Tibial nerve (tissue), 4 donors: ENCODE measurements around the gene CHL1. TPM values are rescaled to one million over a fixed set of nuclear protein-coding genes. Genes with fewer than 3 reads are reported as not detected.

ENCODE experiments used
- DNase-seq, 2 donors: peaks; one replicate each; pipeline ENCODE4 v3.0.0-alpha.2; 2019; ENCODE audit warnings: low spot score in 2 of 2
- H3K27ac ChIP-seq, 4 donors: fragments of 200-600 bp; sonication (generic) in 3 of 4; one replicate each; pipeline ENCODE4 v1.5.1; 2017 to 2019; ENCODE audit warnings: mild to moderate bottlenecking in 1 of 4
- H3K27me3 ChIP-seq, 2 donors: fragments of 200-600 bp; sonication (generic) in 1 of 2; one replicate each; pipeline versions ENCODE4 v1.5.1 to v1.6.0; 2017 to 2019
- H3K36me3 ChIP-seq, 3 donors: fragments of 200-600 bp; sonication (generic); one replicate each; pipeline ENCODE4 v1.5.1; 2018 to 2019
- H3K4me1 ChIP-seq, 4 donors: fragments of 200-600 bp; sonication (generic) in 3 of 4; one replicate each; pipeline ENCODE4 v1.5.1; 2017 to 2019
- H3K4me3 ChIP-seq, 4 donors: fragments of 200-600 bp; sonication (generic) in 3 of 4; one replicate each; pipeline ENCODE4 v1.5.1; 2017 to 2019; ENCODE audit warnings: mild to moderate bottlenecking in 1 of 4, moderate library complexity in 1 of 4
- H3K9me3 ChIP-seq, 4 donors: fragments of 200-600 bp; sonication (generic) in 3 of 4; one replicate each; pipeline ENCODE4 v1.5.1; 2017 to 2019
- CTCF ChIP-seq, 5 experiments: fragments of 200-600 bp in 3 of 5; fragments of 450-650 bp in 2 of 5; sonication (generic) in 3 of 5; IDR thresholded peaks; one replicate each; pipeline ENCODE4 v1.5.1; 2016 to 2019; ENCODE audit warnings: antibody characterized with exemption in 5 of 5, mild to moderate bottlenecking in 3 of 5, moderate library complexity in 2 of 5
- EP300 ChIP-seq, 2 donors: sonication (generic); formaldehyde crosslinking; IDR thresholded peaks; one replicate each; pipeline ENCODE4 v1.6.1; 2017; ENCODE audit warnings: antibody characterized with exemption in 2 of 2, mild to moderate bottlenecking in 1 of 2
- POLR2A ChIP-seq, 2 donors: fragments of 450-650 bp; IDR thresholded peaks; one replicate each; pipeline ENCODE4 v1.6.1; 2017; ENCODE audit warnings: antibody characterized with exemption in 2 of 2, mild to moderate bottlenecking in 2 of 2, moderate library complexity in 2 of 2
- WGBS, 2 donors: methylation state at CpG; one replicate each; pipeline ENCODE4 v1.1.5; 2018; 5-methylcytosine and 5-hydroxymethylcytosine counted together
- total RNA-seq, 4 donors: library from RNA; depleted of rRNA; stranded (reverse); fragments of >200 nt; gene quantifications; one replicate each; pipeline ENCODE4 v1.1.0, GENCODE V29; 2016

Gene CHL1
- total RNA-seq, 4 donors from 2014 or later = 156 to 290 (median 235) TPM

- WGBS, 2 donors = 37 to 40% methylated on average over 4 of the region's 4 CpGs
- H3K36me3 ChIP-seq = no peaks in the 10 kb centered on the region
- no peaks in the 10 kb centered on the region for H3K9me3 ChIP-seq
These were observed 15.9 kb downstream of the CHL1 start for GRCh38 chr3:212432-212831.

GRCh38 chr3:217099-217813, 20.7 kb downstream of the CHL1 start:
- no peaks in the 10 kb centered on the region for H3K4me1 ChIP-seq
- H3K9me3 ChIP-seq = no peaks in the 10 kb centered on the region
- H3K27me3 ChIP-seq = no peaks in the 10 kb centered on the region
- no peak overlapping the region for H3K27ac ChIP-seq
- no peaks in the 10 kb centered on the region for H3K36me3 ChIP-seq
- H3K4me3 ChIP-seq = no peak overlapping the region
- TF ChIP-seq EP300 (IDR thresholded peaks at IDR 0.05) (no peak), CTCF (IDR thresholded peaks at IDR 0.05) (no peak), POLR2A (IDR thresholded peaks at IDR 0.05) (no peak)
- 58 to 61% methylated on average over 5 of the region's 5 CpGs for WGBS, 2 donors
- no peak for DNase-seq

More at GRCh38 chr3:212432-212831, 15.9 kb downstream of the CHL1 start:
- H3K4me1 ChIP-seq = peaks cover 0 to 14% (median 0%) of the 10 kb centered on the region in 4 donors
- H3K27me3 ChIP-seq = no peaks in the 10 kb centered on the region
- H3K4me3 ChIP-seq = no peak overlapping the region
- no peak for DNase-seq
- H3K27ac ChIP-seq = no peak overlapping the region
- TF ChIP-seq CTCF (IDR thresholded peaks at IDR 0.05) = no peak
- TF ChIP-seq EP300 (IDR thresholded peaks at IDR 0.05) = no peak
- TF ChIP-seq POLR2A (IDR thresholded peaks at IDR 0.05) = no peak

GRCh38 chr3:217948-218347, 21.4 kb downstream of the CHL1 start:
- 55 to 67% methylated on average over 2 of the region's 2 CpGs for WGBS, 2 donors
- no peaks in the 10 kb centered on the region for H3K27me3 ChIP-seq

GRCh38 chr3:228442-229182, 32.0 kb downstream of the CHL1 start:
- Histone ChIP-seq H3K9me3 (peaks cover 0 to 4% (median 0%) of the 10 kb centered on the region in 4 donors), H3K27me3 (no peaks in the 10 kb centered on the region), H3K4me1 (peaks cover 0 to 7% (median 2%) of the 10 kb centered on the region in 4 donors), H3K36me3 (no peaks in the 10 kb centered on the region), H3K27ac (no peak overlapping the region), H3K4me3 (no peak overlapping the region)
- DNase-seq = no peak
- WGBS, 2 donors = 74 to 79% methylated on average over 3 of the region's 3 CpGs
- no peak for TF ChIP-seq POLR2A (IDR thresholded peaks at IDR 0.05)

More at GRCh38 chr3:217948-218347, 21.4 kb downstream of the CHL1 start:
- Histone ChIP-seq H3K27ac (no peak overlapping the region), H3K4me3 (no peak overlapping the region), H3K36me3 (no peaks in the 10 kb centered on the region), H3K4me1 (no peaks in the 10 kb centered on the region), H3K9me3 (no peaks in the 10 kb centered on the region)
- DNase-seq = no peak
- TF ChIP-seq CTCF (IDR thresholded peaks at IDR 0.05) = no peak

- Histone ChIP-seq H3K27me3 (no peaks in the 10 kb centered on the region), H3K27ac (peak overlapping the region in 1 of 4 donors; percentile 49), H3K9me3 (no peaks in the 10 kb centered on the region), H3K4me3 (no peak overlapping the region), H3K4me1 (peaks cover 0 to 7% (median 3%) of the 10 kb centered on the region in 4 donors), H3K36me3 (no peaks in the 10 kb centered on the region)
- DNase-seq = no peak
- no peak for TF ChIP-seq CTCF (IDR thresholded peaks at IDR 0.05)
- no peak for TF ChIP-seq EP300 (IDR thresholded peaks at IDR 0.05)
- TF ChIP-seq POLR2A (IDR thresholded peaks at IDR 0.05) = no peak
- WGBS, 2 donors = 62 to 68% methylated on average over 6 of the region's 6 CpGs
These were observed 32.7 kb downstream of the CHL1 start for GRCh38 chr3:229183-229661.
